ENCODE data around the gene KLHL20. TPM values are rescaled to one million over a fixed set of nuclear protein-coding genes. Genes with fewer than 3 reads are reported as not detected.

Gene KLHL20
- total and polyA plus RNA-seq, 2 of the 13 experiments (the other 11 are each of a cell fraction or from before 2014, with no cell fraction given) = 7.4 to 14.3 TPM

- TF ChIP-seq ARID4A (CRISPR knock-in tag; IDR thresholded peaks at IDR 0.05; ENCODE audit: borderline replicate concordance) (peak; percentile 95), SSRP1 (CRISPR knock-in tag; IDR thresholded peaks at IDR 0.05) (no peak), SKI (IDR thresholded peaks at IDR 0.05; ENCODE audit: partially characterized antibody) (peak; percentile 8), ZNF512 (CRISPR knock-in tag; IDR thresholded peaks at IDR 0.05) (no peak), ZNF761 (CRISPR knock-in tag; conservative IDR thresholded peaks at IDR 0.05) (no peak), ELF3 (CRISPR knock-in tag; IDR thresholded peaks at IDR 0.05) (peak; percentile 66), HMGA1 (CRISPR knock-in tag; conservative IDR thresholded peaks at IDR 0.05) (no peak), SNAPC5 (CRISPR knock-in tag; IDR thresholded peaks at IDR 0.05; ENCODE audit: borderline replicate concordance) (0 out of 2 replicates have a peak, but pooled peaks have one; percentile 56), ZNF75D (CRISPR knock-in tag; IDR thresholded peaks at IDR 0.05; ENCODE audit: borderline replicate concordance) (no peak), HMGXB3 (CRISPR knock-in tag; IDR thresholded peaks at IDR 0.05; ENCODE audit: borderline replicate concordance) (peak; percentile 84), NCOA2 (CRISPR knock-in tag; IDR thresholded peaks at IDR 0.05) (no peak), SRF (IDR thresholded peaks at IDR 0.05; ENCODE audit: low read depth, low read length) (no peak), ZBTB1 (CRISPR knock-in tag; IDR thresholded peaks at IDR 0.05; ENCODE audit: borderline replicate concordance) (no peak), ZNF577 (CRISPR knock-in tag; IDR thresholded peaks at IDR 0.05; ENCODE audit: borderline replicate concordance, low read depth) (no peak), ZNF33A (CRISPR knock-in tag; IDR thresholded peaks at IDR 0.05; ENCODE audit: borderline replicate concordance) (no peak), ZNF770 (CRISPR knock-in tag; IDR thresholded peaks at IDR 0.05) (no peak)
Measured at GRCh38 chr1:173824315-173825081, 109.7 kb downstream of the KLHL20 start, which contains the start of the genes CENPL and DARS2 (continued).

Measured in HepG2 (cell line).